Measurements from ENCODE around the gene KCNK13.
"Not testable (repeated sequence)": the region's sequence is repeated elsewhere in the genome, so short reads cannot be mapped to it uniquely, and the experiment has no call there.

KCNK13 gene

DNA sequence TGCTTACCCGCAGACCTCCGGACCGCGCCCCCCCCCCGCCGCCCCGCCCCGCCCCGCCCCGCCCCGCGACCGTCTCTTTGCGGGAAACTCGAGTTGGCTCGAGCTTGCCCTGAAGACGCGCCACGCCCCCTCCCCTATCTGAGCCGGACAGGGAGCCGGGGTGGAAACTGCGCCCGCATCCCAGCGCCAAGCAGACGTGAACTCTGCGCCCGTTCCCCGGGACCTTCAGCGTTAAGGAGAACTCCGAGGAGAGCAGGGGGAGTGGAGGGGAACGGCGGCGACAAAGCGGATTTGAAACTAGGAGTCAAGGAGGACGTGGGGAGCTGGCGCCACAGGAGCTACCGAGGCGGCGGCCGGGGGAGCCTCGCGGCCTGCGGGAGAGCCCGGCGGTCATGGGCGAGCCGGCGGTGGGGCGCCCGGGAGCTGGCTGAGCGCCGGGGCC lies at the start of gene KCNK13:
KCNK13 (plus strand) TSS at position 310 of the 442 bp plus-strand sequence. CDS start 212 bp downstream, outside the sequence.
- no peak for DNase-seq (ENCODE audit: low spot score)

GRCh38 chr14:90017371-90017770 lies 44.4 kb upstream of the KCNK13 start:
- no peak for DNase-seq (ENCODE audit: low spot score)

DNA sequence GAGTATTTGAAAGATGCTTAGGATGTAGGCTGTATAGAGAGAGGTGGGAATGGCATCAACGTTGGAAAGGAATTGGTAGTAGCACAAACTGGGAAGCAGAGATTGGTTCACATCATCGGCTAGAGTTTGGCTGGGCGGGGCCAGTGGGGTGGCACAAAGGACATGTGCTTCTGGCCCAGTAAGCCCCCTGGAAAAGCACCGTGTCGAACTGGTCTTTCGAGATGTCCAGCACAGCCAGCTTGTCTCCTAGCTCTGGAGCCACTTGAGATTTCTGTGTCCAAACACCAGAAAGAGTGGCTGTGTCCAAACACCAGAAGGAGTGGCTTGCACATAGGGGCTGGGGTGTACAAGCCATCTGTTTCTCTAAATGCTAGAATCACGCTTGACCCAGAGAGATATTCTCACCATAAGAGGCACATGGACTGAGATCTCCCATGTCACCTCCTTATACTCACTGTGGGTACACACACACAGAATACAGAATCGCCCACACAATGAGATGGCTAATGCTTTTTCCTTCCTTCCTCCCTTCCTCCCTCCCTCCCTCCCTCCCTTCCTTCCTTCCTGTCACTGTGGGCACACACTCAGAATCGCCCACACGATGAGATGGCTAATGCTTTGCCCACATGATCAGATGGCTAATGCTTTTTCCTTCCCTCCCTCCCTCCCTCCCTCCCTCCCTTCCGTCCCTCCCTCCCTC lies 41.8 kb upstream of the KCNK13 start:
- DNase-seq (ENCODE audit: low spot score) = peak; percentile 19

- no peak for DNase-seq (ENCODE audit: low spot score)
Measured at GRCh38 chr14:90023176-90023896, 38.5 kb upstream of the KCNK13 start.

DNA sequence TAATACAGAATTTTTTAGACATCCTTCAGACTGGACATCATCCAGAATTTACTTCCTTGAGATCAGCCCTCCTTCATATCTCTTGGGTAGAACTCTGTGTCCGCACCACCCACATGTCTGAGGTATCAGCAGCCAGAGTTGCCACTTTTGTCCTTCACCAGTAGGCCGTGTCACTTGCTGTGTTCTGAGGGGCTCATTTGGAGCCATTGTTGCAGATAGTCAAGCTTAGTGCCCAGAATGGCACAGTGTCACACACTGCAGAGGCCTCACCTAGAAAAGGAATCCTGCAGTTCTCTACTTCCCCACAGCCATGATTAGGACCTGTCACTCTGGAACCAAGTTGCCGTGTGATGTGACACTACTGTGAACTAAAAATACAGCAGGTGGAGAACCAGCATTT lies 36.9 kb upstream of the KCNK13 start:
- DNase-seq (ENCODE audit: low spot score) = no peak

- not testable (repeated sequence) for DNase-seq (ENCODE audit: low spot score)
Measured at GRCh38 chr14:90026608-90027007, 35.2 kb upstream of the KCNK13 start.

DNA sequence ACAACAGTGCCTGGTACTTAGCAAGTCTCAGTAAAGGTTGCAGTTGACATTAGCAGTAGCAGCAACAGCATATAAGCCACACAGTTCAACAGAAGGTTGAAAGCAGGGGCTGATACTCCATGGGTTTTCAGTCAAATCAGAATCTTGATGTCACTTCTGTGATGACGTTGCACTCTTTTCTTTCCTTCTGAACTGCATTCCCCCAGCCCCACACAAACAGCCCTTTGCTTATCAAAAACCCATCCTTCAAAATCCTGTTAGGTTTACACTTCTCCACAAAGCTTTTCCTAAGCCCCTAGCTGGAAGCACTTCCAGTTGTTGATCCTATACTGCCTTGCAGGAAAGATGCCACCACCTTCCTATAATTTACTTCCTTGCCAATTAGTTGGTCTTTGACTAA lies 34.0 kb upstream of the KCNK13 start:
- no peak for DNase-seq (ENCODE audit: low spot score)

DNA sequence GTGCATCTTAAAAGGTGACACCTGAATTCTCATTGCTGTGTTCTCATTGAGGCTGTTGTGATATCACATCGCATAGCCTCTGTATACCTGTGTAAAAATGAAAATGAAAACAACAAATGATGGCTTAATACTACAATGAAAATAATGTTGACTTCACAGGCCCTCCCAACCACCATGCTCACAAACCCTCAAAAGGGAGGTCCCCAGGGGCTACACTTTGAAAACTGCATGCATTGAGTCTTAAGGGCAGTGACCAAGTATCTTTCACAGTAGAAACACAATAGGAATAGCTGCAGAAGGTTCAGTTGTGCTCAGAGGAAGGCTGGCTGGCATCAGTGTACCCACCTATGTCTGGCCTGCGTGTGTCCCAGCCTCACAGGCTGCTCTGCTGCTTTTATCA lies 27.6 kb upstream of the KCNK13 start:
- DNase-seq (ENCODE audit: low spot score) = no peak

DNA sequence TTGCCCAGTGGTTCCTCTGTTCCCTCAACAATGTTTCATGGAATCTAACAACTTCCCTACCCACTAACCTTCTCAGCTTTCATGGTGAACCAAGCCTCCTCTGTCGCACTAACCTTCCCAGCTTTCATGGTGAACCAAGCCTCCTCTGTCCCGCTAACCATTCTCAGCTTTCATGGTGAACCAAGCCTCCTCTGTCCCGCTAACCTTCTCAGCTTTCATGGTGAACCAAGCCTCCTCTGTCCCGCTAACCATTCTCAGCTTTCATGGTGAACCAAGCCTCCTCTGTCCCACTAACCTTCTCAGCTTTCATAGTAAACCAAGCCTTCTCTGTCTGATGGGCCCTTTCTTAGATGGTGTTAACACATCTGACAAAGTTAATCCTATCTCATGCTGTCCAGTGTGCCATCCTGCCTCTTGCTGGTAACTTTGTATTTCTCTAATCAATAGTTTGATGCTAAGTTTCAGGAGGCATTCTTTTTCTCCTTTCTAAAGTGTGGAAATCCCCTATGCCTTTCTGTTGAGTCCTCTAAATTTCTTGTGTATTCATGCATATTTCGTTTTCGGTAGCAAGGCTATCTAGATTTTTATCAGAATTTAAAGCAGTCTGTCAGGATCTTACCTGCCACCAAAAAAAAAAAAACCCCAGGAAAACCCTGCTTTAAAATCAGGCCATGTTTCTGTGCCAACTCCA lies 26.8 kb upstream of the KCNK13 start:
- DNase-seq (ENCODE audit: low spot score) = no peak

DNA sequence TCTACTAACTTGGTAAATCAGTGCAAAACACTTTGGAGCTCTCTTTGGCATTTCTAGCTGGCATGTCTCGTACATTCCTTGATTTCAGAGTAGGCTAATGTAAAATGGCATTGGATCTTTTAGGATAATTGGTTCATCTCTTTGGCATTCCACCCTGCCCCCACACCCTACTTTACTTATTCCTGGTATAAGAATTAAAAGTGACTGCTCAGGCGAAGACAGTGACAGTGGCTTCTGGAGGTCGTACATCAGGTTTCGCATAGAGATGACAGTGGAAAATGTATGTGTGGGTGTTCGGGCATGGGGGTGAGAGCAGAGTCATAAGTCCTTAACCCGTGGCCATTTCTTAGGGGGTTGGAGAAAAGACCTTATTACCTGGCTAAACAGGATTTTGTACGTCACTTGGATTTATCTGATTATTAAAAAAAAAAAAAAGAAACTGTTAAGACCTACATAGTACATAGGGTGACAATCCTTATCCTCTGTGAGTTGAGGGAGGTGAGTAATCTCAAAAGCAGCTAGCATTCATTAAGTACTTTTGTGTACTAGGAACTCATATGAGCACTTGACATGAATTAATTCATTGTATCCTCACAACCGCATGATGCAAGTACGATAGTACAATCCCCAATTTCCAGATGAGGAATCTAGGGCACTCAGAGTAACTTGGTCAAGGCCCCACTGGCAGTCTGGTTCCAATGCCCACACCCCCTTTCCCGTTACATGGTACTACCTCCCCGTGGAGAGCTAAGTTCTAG lies 22.4 kb upstream of the KCNK13 start:
- no peak for DNase-seq (ENCODE audit: low spot score)

GRCh38 chr14:90040411-90040810 lies 21.4 kb upstream of the KCNK13 start:
- DNase-seq (ENCODE audit: low spot score) = no peak

GRCh38 chr14:90042496-90043252 lies 19.1 kb upstream of the KCNK13 start:
- DNase-seq (ENCODE audit: low spot score) = no peak

DNA sequence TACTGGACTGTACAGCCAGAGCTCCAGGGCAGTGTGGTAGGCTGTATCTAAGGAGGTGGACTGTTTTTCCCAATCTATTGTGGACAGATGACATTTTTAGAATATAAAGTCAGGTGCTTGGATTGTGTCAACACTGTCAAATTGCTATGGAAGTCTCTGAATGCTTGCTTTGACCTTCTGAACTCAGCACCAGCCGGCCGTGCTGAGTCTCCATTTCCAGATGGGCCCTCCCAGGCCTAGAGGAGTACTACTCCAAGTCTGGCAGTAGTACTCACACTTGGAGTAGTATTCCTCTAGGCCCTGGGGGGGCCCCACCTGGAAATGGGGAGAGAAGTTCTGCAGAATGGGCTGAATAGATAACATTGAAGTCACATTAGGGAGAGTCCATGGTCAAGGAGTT lies 16.2 kb upstream of the KCNK13 start:
- no peak for DNase-seq (ENCODE audit: low spot score)

DNA sequence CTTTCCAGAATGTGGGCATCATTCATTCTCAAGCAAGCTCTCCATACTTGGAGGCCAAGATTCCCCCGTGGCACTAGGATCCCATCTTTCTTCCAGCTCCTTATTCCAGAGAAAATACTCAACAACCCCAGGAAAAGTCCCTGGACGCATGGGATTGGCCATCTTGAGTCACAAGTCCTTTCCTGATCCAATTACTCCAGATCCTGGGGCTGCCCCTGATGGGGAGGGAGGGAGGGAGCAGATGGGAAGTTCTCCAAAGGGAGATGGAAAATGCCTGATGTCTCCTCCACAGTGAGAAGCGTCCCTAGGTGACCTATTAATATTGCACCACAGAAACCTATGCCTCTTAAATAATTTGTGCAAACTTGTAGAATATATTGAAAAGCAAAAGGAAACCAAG lies 12.4 kb upstream of the KCNK13 start:
- DNase-seq (ENCODE audit: low spot score) = no peak

GRCh38 chr14:90050271-90050670 lies 11.5 kb upstream of the KCNK13 start:
- DNase-seq (ENCODE audit: low spot score) = no peak

GRCh38 chr14:90053044-90053443 lies 8.8 kb upstream of the KCNK13 start:
- no peak for DNase-seq (ENCODE audit: low spot score)

DNA sequence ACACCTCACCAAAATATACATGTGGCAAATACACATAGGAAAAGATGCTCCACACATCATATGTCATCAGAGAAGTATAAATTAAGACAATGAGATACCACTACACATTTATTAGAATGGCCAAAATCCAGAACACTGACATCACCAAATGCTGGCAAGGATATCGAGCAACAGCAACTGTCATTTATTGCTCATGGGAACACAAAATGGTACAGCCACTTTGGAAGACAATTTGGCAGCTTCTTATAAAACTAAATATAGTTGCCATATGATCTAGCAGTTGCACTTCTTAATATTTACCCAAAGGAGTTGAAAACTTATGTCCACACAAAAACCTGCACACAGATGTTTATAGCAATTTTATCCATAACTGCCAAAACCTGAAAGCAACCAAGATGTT lies 7.0 kb upstream of the KCNK13 start:
- DNase-seq (ENCODE audit: low spot score) = peak; percentile 33

- DNase-seq (ENCODE audit: low spot score) = no peak
Measured at GRCh38 chr14:90056826-90057225, 5.0 kb upstream of the KCNK13 start.

GRCh38 chr14:90058876-90059458 lies 2.8 kb upstream of the KCNK13 start:
- no peak for DNase-seq (ENCODE audit: low spot score)

DNA sequence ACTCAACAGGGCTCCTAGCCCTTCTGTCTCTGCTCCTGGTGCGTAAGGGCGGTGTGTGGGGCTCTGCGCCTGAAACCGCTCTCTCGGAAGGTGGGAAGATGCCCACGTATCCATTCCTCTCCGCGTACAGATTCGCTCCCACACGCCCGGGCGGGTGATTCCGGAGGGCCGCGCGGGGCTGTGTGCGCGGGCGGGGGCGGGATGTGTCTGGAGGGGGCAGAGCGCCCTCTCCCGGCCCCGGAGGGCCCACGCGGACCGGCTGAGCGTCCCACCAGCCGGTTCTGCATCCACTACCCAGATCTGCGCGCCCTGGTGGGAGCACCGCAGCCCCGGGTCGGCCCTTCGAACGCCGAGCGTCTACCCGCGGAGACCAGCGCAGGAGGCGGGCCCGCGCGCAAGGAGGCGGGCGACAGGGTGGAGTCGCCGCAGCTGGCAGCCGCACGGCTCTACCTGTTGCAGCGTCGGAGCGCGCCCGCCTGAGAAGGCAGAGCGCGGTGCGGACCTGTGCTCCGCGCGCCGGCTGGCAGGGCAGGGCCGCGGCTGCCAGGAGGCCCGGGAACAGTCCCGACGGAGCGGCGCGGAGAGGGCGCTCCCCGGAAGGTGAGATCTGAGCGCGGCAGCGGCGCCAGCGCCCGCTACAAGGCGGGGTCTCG lies 1.4 kb upstream of the KCNK13 start:
- peak; percentile 74 for DNase-seq (ENCODE audit: low spot score)

Data from Ammon's horn (tissue), 1 donor.